ENCODE results near the gene IER5. TPM values are rescaled to one million over a fixed set of nuclear protein-coding genes. Genes with fewer than 3 reads are reported as not detected.

IER5 gene
- total and polyA plus RNA-seq, 2 donors (not counting 1 experiment from before 2014, with no cell fraction given): 98.1 to 166 TPM

Other genes with a start within 250 kb of the IER5 start
- 0.22 and 0.46 TPM in 2 replicates for gene KIAA1614, start 175.8 kb upstream of the IER5 start, total RNA-seq
- 0.03 TPM in 1 of 2 replicates, not detected in the other for gene KIAA1614, start 175.8 kb upstream of the IER5 start, polyA plus RNA-seq
- gene STX6, start 65.8 kb upstream of the IER5 start, total RNA-seq: 24.5 and 26.0 TPM in 2 replicates
- gene STX6, start 65.8 kb upstream of the IER5 start, polyA plus RNA-seq: 5.8 and 11.4 TPM in 2 replicates
- gene MR1, start 54.7 kb upstream of the IER5 start, total RNA-seq: 26.1 and 28.2 TPM in 2 replicates
- 8.5 and 9.5 TPM in 2 replicates for gene MR1, start 54.7 kb upstream of the IER5 start, polyA plus RNA-seq